Measurements from ENCODE around the gene LRTM1. TPM values are rescaled to one million over a fixed set of nuclear protein-coding genes. Genes with fewer than 3 reads are reported as not detected.

Gene LRTM1
- total RNA-seq, 1 donor from 2014 or later: not detected

GRCh38 chr3:54949491-54950044, 21.7 kb upstream of the LRTM1 start:
- no peak overlapping the region for H3K27ac Mint-ChIP-seq (ENCODE audit: unreplicated experiment)
- H3K36me3 Mint-ChIP-seq (ENCODE audit: low read depth, unreplicated experiment): no peaks in the 10 kb centered on the region
- no peak for DNase-seq (ENCODE audit: low spot score)
- no peaks in the 10 kb centered on the region for H3K27me3 Mint-ChIP-seq (ENCODE audit: unreplicated experiment)
- no peak for TF ChIP-seq CTCF (IDR thresholded peaks at IDR 0.05; ENCODE audit: unreplicated experiment)
- H3K4me1 Mint-ChIP-seq (ENCODE audit: unreplicated experiment): peaks cover 25% of the 10 kb centered on the region
- H3K4me3 Mint-ChIP-seq (ENCODE audit: unreplicated experiment): no peak overlapping the region
- no peaks in the 10 kb centered on the region for H3K9me3 Mint-ChIP-seq (ENCODE audit: unreplicated experiment)

- no peak for DNase-seq (ENCODE audit: low spot score)
- no peak overlapping the region for H3K27ac Mint-ChIP-seq (ENCODE audit: unreplicated experiment)
- H3K4me1 Mint-ChIP-seq (ENCODE audit: unreplicated experiment): peaks cover 19% of the 10 kb centered on the region
Observed at GRCh38 chr3:54941690-54942362, 14.0 kb upstream of the LRTM1 start.

GRCh38 chr3:54940971-54941370, 13.1 kb upstream of the LRTM1 start:
- Mint-ChIP-seq H3K36me3 (ENCODE audit: low read depth, unreplicated experiment) (no peaks in the 10 kb centered on the region), H3K4me3 (ENCODE audit: unreplicated experiment) (no peak overlapping the region), H3K4me1 (ENCODE audit: unreplicated experiment) (peaks cover 13% of the 10 kb centered on the region), H3K27me3 (ENCODE audit: unreplicated experiment) (no peaks in the 10 kb centered on the region), H3K9me3 (ENCODE audit: unreplicated experiment) (no peaks in the 10 kb centered on the region), H3K27ac (ENCODE audit: unreplicated experiment) (no peak overlapping the region)
- no peak for TF ChIP-seq CTCF (IDR thresholded peaks at IDR 0.05; ENCODE audit: unreplicated experiment)
- DNase-seq (ENCODE audit: low spot score): no peak

More at GRCh38 chr3:54941690-54942362, 14.0 kb upstream of the LRTM1 start:
- no peak for TF ChIP-seq CTCF (IDR thresholded peaks at IDR 0.05; ENCODE audit: unreplicated experiment)
- Mint-ChIP-seq H3K27me3 (ENCODE audit: unreplicated experiment) (no peaks in the 10 kb centered on the region), H3K36me3 (ENCODE audit: low read depth, unreplicated experiment) (no peaks in the 10 kb centered on the region), H3K4me3 (ENCODE audit: unreplicated experiment) (no peak overlapping the region), H3K9me3 (ENCODE audit: unreplicated experiment) (no peaks in the 10 kb centered on the region)

- Mint-ChIP-seq H3K9me3 (ENCODE audit: unreplicated experiment) (no peaks in the 10 kb centered on the region), H3K4me1 (ENCODE audit: unreplicated experiment) (peaks cover 5% of the 10 kb centered on the region), H3K36me3 (ENCODE audit: low read depth, unreplicated experiment) (no peaks in the 10 kb centered on the region), H3K27me3 (ENCODE audit: unreplicated experiment) (no peaks in the 10 kb centered on the region), H3K4me3 (ENCODE audit: unreplicated experiment) (no peak overlapping the region), H3K27ac (ENCODE audit: unreplicated experiment) (no peak overlapping the region)
- no peak for TF ChIP-seq CTCF (IDR thresholded peaks at IDR 0.05; ENCODE audit: unreplicated experiment)
- DNase-seq (ENCODE audit: low spot score): no peak
Observed at GRCh38 chr3:54939557-54940300, 11.9 kb upstream of the LRTM1 start.

GRCh38 chr3:54936561-54936960, 8.7 kb upstream of the LRTM1 start:
- no peaks in the 10 kb centered on the region for H3K9me3 Mint-ChIP-seq (ENCODE audit: unreplicated experiment)
- H3K27ac Mint-ChIP-seq (ENCODE audit: unreplicated experiment): no peak overlapping the region
- no peaks in the 10 kb centered on the region for H3K27me3 Mint-ChIP-seq (ENCODE audit: unreplicated experiment)
- H3K4me1 Mint-ChIP-seq (ENCODE audit: unreplicated experiment): no peaks in the 10 kb centered on the region
- TF ChIP-seq CTCF (IDR thresholded peaks at IDR 0.05; ENCODE audit: unreplicated experiment): no peak
- H3K36me3 Mint-ChIP-seq (ENCODE audit: low read depth, unreplicated experiment): no peaks in the 10 kb centered on the region
- no peak overlapping the region for H3K4me3 Mint-ChIP-seq (ENCODE audit: unreplicated experiment)
- DNase-seq (ENCODE audit: low spot score): no peak

All from endothelial cell (in vitro differentiated cells).